Gastroesophageal sphincter (tissue), 4 donors: Measurements from ENCODE around the gene SERPINB10. TPM values are rescaled to one million over a fixed set of nuclear protein-coding genes. Genes with fewer than 3 reads are reported as not detected.

Experiments used
- ATAC-seq: fragments of 150-250 bp; one replicate; pipeline ENCODE4 v1.9.1; 2016; ENCODE audit warnings: mild to moderate bottlenecking, moderate library complexity
- H3K27ac ChIP-seq, 4 donors: fragments of 200-600 bp; sonication (generic) in 3 of 4; 1 replicate in 3 of 4; 2 replicates in 1 of 4; pipeline ENCODE4 v1.5.1; 2016 to 2019
- H3K27me3 ChIP-seq: fragments of 200-600 bp; sonication (generic); one replicate; pipeline ENCODE4 v1.5.1; 2019
- H3K36me3 ChIP-seq, 2 donors: fragments of 200-600 bp; sonication (generic); one replicate each; pipeline ENCODE4 v1.5.1; 2019; ENCODE audit warnings: control low read depth in 1 of 2
- H3K4me1 ChIP-seq, 3 donors: fragments of 200-600 bp; sonication (generic); 1 replicate in 2 of 3; 2 replicates in 1 of 3; pipeline ENCODE4 v1.5.1; 2016 to 2019; ENCODE audit warnings: control low read depth in 2 of 3
- H3K4me3 ChIP-seq, 2 donors: fragments of 200-600 bp; sonication (generic); one replicate each; pipeline ENCODE4 v1.5.1; 2019; ENCODE audit warnings: mild to moderate bottlenecking in 1 of 2, moderate library complexity in 1 of 2
- H3K9me3 ChIP-seq, 3 donors: fragments of 200-600 bp; sonication (generic); one replicate each; pipeline ENCODE4 v1.5.1; 2017 to 2019; ENCODE audit warnings: control low read depth in 2 of 3
- CTCF ChIP-seq, 4 experiments: fragments of 200-600 bp in 2 of 4; fragments of 450-650 bp in 2 of 4; sonication (generic) in 1 of 4; IDR thresholded peaks; one replicate each; pipeline ENCODE4 v1.5.1; 2017 to 2019; ENCODE audit warnings: antibody characterized with exemption in 4 of 4, mild to moderate bottlenecking in 2 of 4, moderate library complexity in 2 of 4
- EP300 ChIP-seq: sonication (generic); formaldehyde crosslinking; IDR thresholded peaks from one replicate; pipeline ENCODE4 v1.6.1; 2017; ENCODE audit warnings: antibody characterized with exemption, mild to moderate bottlenecking
- POLR2A ChIP-seq, 2 donors: fragments of 450-650 bp; IDR thresholded peaks; one replicate each; pipeline ENCODE4 v1.6.1; 2017; ENCODE audit warnings: antibody characterized with exemption in 2 of 2, mild to moderate bottlenecking in 2 of 2, moderate library complexity in 1 of 2
- POLR2AphosphoS5 ChIP-seq: sonication (generic); formaldehyde crosslinking; IDR thresholded peaks from one replicate; pipeline ENCODE4 v1.6.1; 2017; ENCODE audit warnings: antibody characterized with exemption
- WGBS, 2 donors: methylation state at CpG; one replicate each; pipeline ENCODE4 v1.1.5; 2018; ENCODE audit warnings: low coverage in 1 of 2; 5-methylcytosine and 5-hydroxymethylcytosine counted together
- total RNA-seq, 4 donors: library from RNA; depleted of rRNA; stranded (reverse); fragments of >200 nt; gene quantifications; one replicate each; pipeline ENCODE4 v1.1.0, GENCODE V29; 2016

Gene SERPINB10
- 1 to 10 TPM in 1 of 4 donors, not detected in 3; 2.0 TPM for total RNA-seq

GRCh38 chr18:63907664-63908063, at the start of gene SERPINB10:
Gene SERPINB10, plus strand, starts transcription at chr18:63907958. Its CDS starts 7,553 bp downstream, at chr18:63915511.
- Histone ChIP-seq H3K9me3 (no peaks in the 10 kb centered on the region), H3K27me3 (no peaks in the 10 kb centered on the region), H3K4me1 (no peaks in the 10 kb centered on the region), H3K4me3 (no peak within 1 kb of the TSS), H3K27ac (no peak within 1 kb of the TSS), H3K36me3 (no peaks in the 10 kb centered on the region)
- TF ChIP-seq POLR2A (IDR thresholded peaks at IDR 0.05) (no peak), EP300 (no peak), POLR2AphosphoS5 (no peak), CTCF (IDR thresholded peaks at IDR 0.05) (no peak)
- ATAC-seq: no peak

- Histone ChIP-seq H3K27ac (no peak overlapping the region), H3K36me3 (no peaks in the 10 kb centered on the region), H3K9me3 (peaks cover 0 to 9% (median 0%) of the 10 kb centered on the region in 3 donors), H3K4me1 (no peaks in the 10 kb centered on the region), H3K27me3 (no peaks in the 10 kb centered on the region), H3K4me3 (no peak overlapping the region)
- WGBS, 2 donors: 11 to 25% methylated on average over 1 of the region's 1 CpG
- TF ChIP-seq POLR2A (IDR thresholded peaks at IDR 0.05): no peak
- TF ChIP-seq POLR2AphosphoS5: no peak
- TF ChIP-seq EP300: no peak
- no peak for TF ChIP-seq CTCF (IDR thresholded peaks at IDR 0.05)
- no peak for ATAC-seq
These were observed 49.3 kb upstream of the SERPINB10 start for GRCh38 chr18:63858456-63858855.

GRCh38 chr18:63859781-63860475, 47.8 kb upstream of the SERPINB10 start:
- H3K4me1 ChIP-seq: no peaks in the 10 kb centered on the region

GRCh38 chr18:63860531-63860930, 47.2 kb upstream of the SERPINB10 start:
- TF ChIP-seq CTCF (IDR thresholded peaks at IDR 0.05) (no peak), POLR2AphosphoS5 (no peak), EP300 (no peak), POLR2A (IDR thresholded peaks at IDR 0.05) (no peak)
- Histone ChIP-seq H3K4me3 (no peak overlapping the region), H3K4me1 (no peaks in the 10 kb centered on the region), H3K27me3 (no peaks in the 10 kb centered on the region), H3K27ac (no peak overlapping the region), H3K36me3 (no peaks in the 10 kb centered on the region), H3K9me3 (peaks cover 0 to 2% (median 0%) of the 10 kb centered on the region in 3 donors)
- no peak for ATAC-seq
- 100% methylated on average over 1 of the region's 2 CpGs; no CpG with 5 or more reads in 1 of the 2 donors for WGBS, 2 donors

More at GRCh38 chr18:63859781-63860475, 47.8 kb upstream of the SERPINB10 start:
- Histone ChIP-seq H3K9me3 (peaks cover 0 to 6% (median 0%) of the 10 kb centered on the region in 3 donors), H3K36me3 (no peaks in the 10 kb centered on the region), H3K27ac (no peak overlapping the region), H3K27me3 (no peaks in the 10 kb centered on the region), H3K4me3 (no peak overlapping the region)
- TF ChIP-seq EP300: no peak
- no peak for TF ChIP-seq CTCF (IDR thresholded peaks at IDR 0.05)
- no peak for TF ChIP-seq POLR2AphosphoS5
- 87% methylated on average over 2 of the region's 2 CpGs; no CpG with 5 or more reads in 1 of the 2 donors for WGBS, 2 donors
- no peak for ATAC-seq
